CD1c-positive myeloid dendritic cell (primary cell): ENCODE data around the gene CCL1.
A peak's percentile ranks its signal among the peaks of the same experiment; 100 is the strongest.

Experiments used
- DNase-seq: peaks from one replicate; pipeline ENCODE4 v3.0.0-alpha.2; 2016; ENCODE audit errors: extremely low spot score

CCL1 gene

DNA sequence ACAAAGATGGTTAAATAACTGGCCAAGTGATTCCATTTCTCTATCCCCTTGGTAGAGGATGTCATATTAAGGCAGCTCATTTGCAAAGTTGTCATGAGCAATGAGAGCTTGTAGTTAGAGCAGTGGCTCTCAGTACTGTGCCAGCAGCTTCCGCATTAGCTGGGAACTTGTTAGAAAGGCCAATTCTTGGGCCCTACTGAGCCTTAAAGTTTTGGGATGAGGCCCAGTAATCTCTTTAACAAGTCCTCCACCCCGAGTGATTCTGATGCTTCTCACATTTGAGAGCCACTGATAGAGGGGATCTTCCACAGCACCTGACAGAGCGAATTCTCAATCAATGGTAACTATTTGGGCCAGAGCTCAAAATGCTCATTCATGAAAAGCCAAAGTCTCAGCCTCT is 20.2 kb upstream of the CCL1 start:
- DNase-seq, result no peak

GRCh38 chr17:34382621-34383124 is 19.6 kb upstream of the CCL1 start:
- peak; percentile 35 for DNase-seq

- peak; percentile 31 for DNase-seq
These were observed 16.8 kb upstream of the CCL1 start for GRCh38 chr17:34379868-34380267.

GRCh38 chr17:34378664-34379101 is 15.7 kb upstream of the CCL1 start:
- peak; percentile 78 for DNase-seq

DNA sequence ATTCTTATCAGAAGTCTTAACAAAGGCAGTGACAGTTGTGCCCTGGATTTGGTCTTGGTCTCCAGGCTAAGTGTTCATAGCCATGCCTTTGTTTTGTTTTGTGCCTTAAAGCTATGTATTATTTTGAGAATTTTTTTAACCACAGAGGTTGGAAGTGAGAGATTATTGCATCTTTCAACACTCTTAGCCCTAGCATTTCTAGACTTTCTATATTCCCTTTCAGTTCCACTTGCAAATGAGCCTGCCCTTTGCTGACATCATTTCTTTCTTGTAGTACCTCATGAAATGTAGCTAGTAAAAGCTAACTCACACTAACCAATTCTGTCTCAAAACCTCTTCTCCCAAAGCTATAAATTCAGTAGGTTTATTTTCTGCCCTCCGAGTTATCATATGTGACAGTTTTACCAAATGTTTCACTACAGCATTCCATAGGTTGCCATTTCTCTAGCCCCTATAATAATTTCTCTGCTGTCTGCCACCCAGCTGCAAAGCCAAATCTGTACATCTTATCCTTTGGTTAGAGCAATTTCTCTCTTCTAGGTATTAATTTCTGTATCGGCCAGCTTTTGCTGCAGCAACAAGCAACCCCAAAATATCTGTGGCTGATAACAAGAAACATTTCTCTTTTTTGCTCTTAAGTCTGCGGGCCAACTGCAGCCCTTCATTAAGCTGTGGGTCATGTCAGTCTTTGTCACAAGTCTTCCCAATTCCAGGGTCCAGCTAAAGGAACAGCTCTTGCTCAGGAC is 14.2 kb upstream of the CCL1 start:
- peak; percentile 56 for DNase-seq

DNA sequence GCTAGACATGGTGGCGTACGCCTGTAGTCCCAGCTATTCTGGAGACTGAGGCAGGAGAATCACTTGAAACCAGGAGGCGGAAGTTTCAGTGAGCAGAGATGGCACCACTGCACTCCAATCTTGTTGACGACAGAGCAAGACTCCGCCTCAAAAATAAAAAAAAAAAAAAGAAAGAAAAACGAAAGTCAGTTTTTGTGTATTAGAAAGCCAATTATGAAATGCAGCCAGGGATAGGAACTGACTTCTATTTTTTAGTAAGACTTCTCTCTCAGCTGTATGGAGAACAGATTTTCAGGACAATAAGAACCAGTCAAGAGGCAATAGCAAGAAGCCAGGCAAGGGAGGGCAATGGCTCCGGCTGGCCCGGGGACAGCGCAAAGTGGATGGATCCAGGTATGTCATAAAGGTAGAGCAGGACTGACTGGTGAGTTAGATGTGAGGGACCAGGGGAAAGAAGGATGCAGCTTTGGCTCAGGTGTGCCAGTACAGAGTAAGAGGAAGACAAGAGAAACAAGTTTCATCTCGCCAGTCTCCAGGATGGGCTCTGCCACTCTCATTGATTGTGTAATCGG is 12.5 kb upstream of the CCL1 start:
- DNase-seq, result no peak

DNA sequence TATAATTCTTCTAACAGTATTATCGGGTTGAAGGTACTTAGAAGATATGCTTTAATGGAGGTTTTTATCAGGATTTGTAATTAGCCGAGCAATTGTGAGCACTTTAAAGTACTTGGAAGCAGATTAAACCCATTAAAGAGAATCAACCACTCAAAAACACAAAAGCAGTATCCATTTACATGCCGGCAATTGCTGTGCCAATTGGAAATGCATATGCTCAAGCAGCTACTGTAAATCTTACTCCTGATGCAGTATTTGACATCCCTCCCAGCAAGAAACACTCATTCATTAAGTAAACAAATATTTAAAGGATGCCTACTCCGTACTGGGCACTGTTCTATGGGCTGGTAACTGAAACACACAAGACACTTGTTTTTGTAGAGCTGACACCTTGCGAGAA is 11.4 kb upstream of the CCL1 start:
- no peak for DNase-seq

GRCh38 chr17:34371405-34372100 is 8.5 kb upstream of the CCL1 start:
- DNase-seq, result peak; percentile 61

DNA sequence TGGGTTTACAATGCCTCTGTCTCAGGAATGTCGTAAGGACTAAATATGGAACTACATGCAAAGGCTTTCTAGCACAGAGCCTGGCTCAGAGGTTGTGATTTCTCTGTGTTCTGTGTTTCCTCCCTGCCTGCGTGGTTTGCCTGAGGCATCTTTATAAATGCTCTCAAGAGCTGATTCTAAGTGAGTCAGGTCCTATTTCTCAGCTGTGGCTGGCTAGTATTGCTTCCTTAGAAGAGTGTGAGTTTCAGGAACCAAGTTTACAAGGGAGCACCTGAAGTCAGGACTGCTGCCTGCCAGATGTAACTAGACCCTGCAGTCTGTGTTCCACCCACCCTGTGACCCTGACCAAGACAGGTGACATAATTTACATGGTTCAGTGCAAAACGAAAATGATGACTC is 8.0 kb upstream of the CCL1 start:
- peak; percentile 82 for DNase-seq

GRCh38 chr17:34370376-34370996 is 7.5 kb upstream of the CCL1 start:
- peak; percentile 33 for DNase-seq

DNA sequence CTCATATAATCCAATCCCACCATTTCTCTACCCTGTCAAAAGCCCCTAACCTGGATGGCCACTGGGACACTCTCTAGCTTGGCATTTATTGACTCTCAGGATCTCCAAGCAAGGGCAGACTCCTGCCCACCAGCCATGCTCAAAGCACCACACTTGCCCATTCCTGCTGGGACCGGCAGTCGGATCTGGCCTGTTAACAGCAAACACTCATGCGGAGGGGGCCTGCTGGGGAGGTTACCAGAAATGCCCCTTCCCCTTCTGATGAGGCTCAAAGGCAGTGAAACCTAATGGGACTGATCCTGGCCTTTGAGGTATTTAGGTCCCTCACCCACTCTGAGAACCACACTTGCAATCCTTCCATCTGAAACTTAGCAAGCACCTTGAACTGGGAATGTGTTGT is 6.5 kb upstream of the CCL1 start:
- DNase-seq, result no peak

- DNase-seq, result peak; percentile 79
These were observed 6.0 kb upstream of the CCL1 start for GRCh38 chr17:34368946-34369500.

DNA sequence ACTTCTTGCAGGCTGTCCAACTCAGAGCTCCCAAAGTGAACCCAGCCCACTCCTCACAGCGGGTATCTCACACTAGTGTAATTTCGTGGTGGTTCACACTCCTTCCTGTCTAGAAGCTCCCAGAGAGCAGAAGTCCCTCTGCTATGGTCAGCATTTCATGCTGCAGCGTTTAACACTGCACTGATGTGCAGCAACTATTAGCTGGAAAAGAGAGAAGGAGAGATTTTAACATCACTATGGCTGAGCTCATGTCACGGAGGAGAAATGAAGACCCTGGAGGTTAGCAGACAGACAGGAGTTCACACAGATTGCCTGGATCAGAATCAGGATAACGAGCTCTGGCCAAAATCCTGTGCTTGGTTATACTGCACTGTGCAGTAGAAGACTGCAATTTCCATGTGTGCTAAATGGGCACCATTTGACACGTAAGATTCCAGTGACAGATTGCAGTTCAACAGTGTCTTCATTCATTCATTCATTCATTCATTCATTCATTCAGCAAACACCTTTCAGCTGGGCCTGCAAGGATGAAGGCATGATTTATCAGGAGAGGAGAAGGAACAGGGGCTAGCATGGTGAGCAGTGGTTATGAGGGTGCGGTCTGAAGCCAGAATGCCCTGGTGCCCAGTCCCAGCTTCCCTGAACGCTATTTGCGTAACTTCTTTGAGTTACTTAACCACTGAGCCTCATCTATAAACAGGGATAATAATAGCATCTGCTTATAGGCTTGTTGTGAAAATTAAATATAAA is 5.3 kb upstream of the CCL1 start:
- peak; percentile 35 for DNase-seq

DNA sequence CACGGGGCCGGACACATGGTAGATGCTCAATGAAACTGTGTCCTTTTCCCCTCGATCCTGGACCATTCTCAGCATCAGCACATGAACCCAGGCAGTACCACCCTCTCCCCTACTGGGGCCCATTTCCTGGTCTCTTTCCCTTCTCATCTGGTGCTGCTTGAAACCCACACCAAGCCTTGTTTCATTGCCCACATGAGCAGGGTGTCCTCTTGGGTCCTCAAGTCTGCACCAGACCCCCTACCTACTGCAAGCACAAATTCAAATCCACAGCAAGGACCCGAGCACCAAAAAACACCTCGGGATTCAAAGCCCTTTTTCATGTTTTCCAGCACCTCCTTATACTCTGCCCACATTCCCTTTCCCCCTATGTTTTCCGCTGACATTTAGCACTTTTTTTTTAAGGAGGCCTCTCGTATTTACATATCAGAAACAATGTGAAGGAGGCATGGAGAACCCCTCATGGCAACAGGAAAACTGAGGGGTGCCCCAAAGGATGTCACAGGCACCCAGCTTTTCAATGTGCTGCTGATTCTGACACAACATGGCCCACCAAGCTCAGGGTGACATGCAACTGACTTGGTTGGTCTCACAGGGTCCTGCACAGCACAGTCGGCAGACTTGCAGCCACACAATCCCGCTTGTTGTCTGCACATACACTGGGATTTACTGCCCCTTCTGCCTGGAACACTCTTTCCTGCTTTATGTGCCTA is 4.6 kb upstream of the CCL1 start:
- DNase-seq, result no peak

DNA sequence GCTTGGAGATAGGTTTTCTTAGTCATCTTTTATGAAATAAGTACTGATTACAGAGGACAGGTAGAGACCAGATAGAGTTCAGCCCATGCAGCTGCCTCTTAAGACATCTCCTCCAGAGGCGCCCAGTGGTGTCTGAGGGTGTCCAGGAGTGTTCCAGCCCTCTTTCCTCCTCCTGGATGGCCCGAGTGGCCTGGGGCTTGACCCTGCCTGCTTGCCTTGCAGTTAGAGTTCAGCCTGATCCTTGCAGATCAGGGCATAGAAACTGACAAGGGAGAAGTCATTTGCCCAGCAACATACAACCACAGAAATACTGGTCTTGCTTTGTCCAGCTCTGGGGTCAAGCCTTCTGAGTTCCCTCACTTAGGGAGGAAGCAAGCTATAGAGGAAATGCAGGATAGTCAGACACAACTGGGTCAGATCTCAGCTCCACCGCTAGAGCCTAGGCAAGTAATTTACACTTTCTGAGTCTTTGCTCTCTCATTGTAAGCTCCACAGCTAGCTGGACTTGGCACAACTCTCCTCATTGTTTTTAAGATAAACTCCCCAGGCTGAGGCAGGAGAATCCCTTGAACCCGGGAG is 3.6 kb upstream of the CCL1 start:
- DNase-seq, result peak; percentile 45

GRCh38 chr17:34366010-34366409 is 3.0 kb upstream of the CCL1 start:
- DNase-seq, result peak; percentile 76

GRCh38 chr17:34365340-34365739 is 2.3 kb upstream of the CCL1 start:
- DNase-seq, result no peak

DNA sequence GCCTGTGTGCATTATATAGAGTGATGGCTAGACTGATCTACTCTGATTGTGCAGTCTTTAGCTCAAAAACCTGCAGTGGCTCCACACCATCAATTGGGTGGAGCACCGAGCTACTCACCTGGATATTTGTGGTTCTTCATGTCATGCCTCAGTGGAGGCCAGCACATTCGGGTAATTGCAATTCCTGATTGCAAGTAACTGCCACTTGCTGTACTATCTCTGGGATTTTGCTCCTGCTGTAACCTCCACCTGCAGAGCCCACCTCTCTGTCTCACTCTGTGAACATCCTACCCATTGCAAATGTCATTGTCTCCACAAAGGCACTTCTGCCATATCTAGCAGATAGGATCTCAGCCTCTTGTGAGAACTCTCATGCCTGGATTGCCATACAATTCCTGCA is 1.7 kb upstream of the CCL1 start:
- DNase-seq, result no peak

- peak; percentile 89 for DNase-seq
These were observed 1.5 kb downstream of the CCL1 start for GRCh38 chr17:34361478-34362061.
